Measurements from ENCODE around the gene BCAT1. TPM values are rescaled to one million over a fixed set of nuclear protein-coding genes. Genes with fewer than 3 reads are reported as not detected.

Gene BCAT1
- total RNA-seq, 5 donors from 2014 or later (not counting 1 experiment from before 2014, with no cell fraction given) = 1.2 to 4.2 (median 3.2) TPM

GRCh38 chr12:24767016-24767415 lies 181.9 kb downstream of the BCAT1 start:
- Histone ChIP-seq H3K4me3 (ENCODE audit: control insufficient read depth in 1 of 2, extremely low read depth in 1 of 2, low read length in 1 of 2) (no peak overlapping the region), H3K9me3 (no peaks in the 10 kb centered on the region), H3K27me3 (replicated peaks in 1 of 2; ENCODE audit: control insufficient read depth in 2 of 2, extremely low read depth in 1 of 2, insufficient read depth in 2 of 2, low read length in 1 of 2) (no peaks in the 10 kb centered on the region), H3K27ac (ENCODE audit: low read length) (no peak overlapping the region), H3K4me1 (ENCODE audit: control insufficient read depth in 1 of 2, extremely low read depth in 1 of 2, insufficient read depth in 2 of 2, low read length in 2 of 2) (no peaks in the 10 kb centered on the region), H3K36me3 (ENCODE audit: control insufficient read depth in 2 of 2, extremely low read depth in 1 of 2, insufficient read depth in 1 of 2, low read length in 1 of 2) (no peaks in the 10 kb centered on the region)
- no peak overlapping the region for H3K4me3 Mint-ChIP-seq
- no peaks in the 10 kb centered on the region for H3K9me3 Mint-ChIP-seq
- no peaks in the 10 kb centered on the region for H3K4me1 Mint-ChIP-seq
- no peaks in the 10 kb centered on the region for H3K36me3 Mint-ChIP-seq
- WGBS (ENCODE audit: insufficient coverage) = 40% methylated on average over 1 of the region's 1 CpG
- ChIA-PET CTCF (no interaction called here), POLR2A (no interaction called here)
- no peaks in the 10 kb centered on the region for H3K27me3 Mint-ChIP-seq
- no peak for ATAC-seq (replicated peaks in 1 of 4)
- no peak overlapping the region for H3K27ac Mint-ChIP-seq
- DNase-seq = no peak

- Mint-ChIP-seq H3K4me1 (no peaks in the 10 kb centered on the region), H3K36me3 (no peaks in the 10 kb centered on the region), H3K9me3 (no peaks in the 10 kb centered on the region), H3K4me3 (no peak overlapping the region), H3K27ac (no peak overlapping the region), H3K27me3 (no peaks in the 10 kb centered on the region)
- WGBS (ENCODE audit: insufficient coverage) = no CpG with 5 or more reads among the region's 1 CpG
- Histone ChIP-seq H3K36me3 (ENCODE audit: control insufficient read depth in 2 of 2, extremely low read depth in 1 of 2, insufficient read depth in 1 of 2, low read length in 1 of 2) (no peaks in the 10 kb centered on the region), H3K27ac (ENCODE audit: low read length) (no peak overlapping the region), H3K4me3 (ENCODE audit: control insufficient read depth in 1 of 2, extremely low read depth in 1 of 2, low read length in 1 of 2) (no peak overlapping the region), H3K27me3 (replicated peaks in 1 of 2; ENCODE audit: control insufficient read depth in 2 of 2, extremely low read depth in 1 of 2, insufficient read depth in 2 of 2, low read length in 1 of 2) (no peaks in the 10 kb centered on the region), H3K9me3 (no peaks in the 10 kb centered on the region), H3K4me1 (ENCODE audit: control insufficient read depth in 1 of 2, extremely low read depth in 1 of 2, insufficient read depth in 2 of 2, low read length in 2 of 2) (no peaks in the 10 kb centered on the region)
- POLR2A ChIA-PET = no interaction called here
- no peak for ATAC-seq (replicated peaks in 1 of 4)
- DNase-seq = no peak
- CTCF ChIA-PET = no interaction called here
Observed at GRCh38 chr12:24764712-24765111, 184.2 kb downstream of the BCAT1 start.

GRCh38 chr12:24760606-24761378 lies 188.1 kb downstream of the BCAT1 start:
- Mint-ChIP-seq H3K36me3 (no peaks in the 10 kb centered on the region), H3K4me3 (no peak overlapping the region), H3K27ac (no peak overlapping the region), H3K27me3 (peaks cover 0 to 2% of the 10 kb centered on the region in 2 donors), H3K4me1 (no peaks in the 10 kb centered on the region), H3K9me3 (no peaks in the 10 kb centered on the region)
- ATAC-seq (replicated peaks in 1 of 4) = no peak
- Histone ChIP-seq H3K9me3 (no peaks in the 10 kb centered on the region), H3K36me3 (ENCODE audit: control insufficient read depth in 2 of 2, extremely low read depth in 1 of 2, insufficient read depth in 1 of 2, low read length in 1 of 2) (no peaks in the 10 kb centered on the region), H3K4me1 (ENCODE audit: control insufficient read depth in 1 of 2, extremely low read depth in 1 of 2, insufficient read depth in 2 of 2, low read length in 2 of 2) (no peaks in the 10 kb centered on the region), H3K4me3 (ENCODE audit: control insufficient read depth in 1 of 2, extremely low read depth in 1 of 2, low read length in 1 of 2) (no peak overlapping the region), H3K27me3 (replicated peaks in 1 of 2; ENCODE audit: control insufficient read depth in 2 of 2, extremely low read depth in 1 of 2, insufficient read depth in 2 of 2, low read length in 1 of 2) (no peaks in the 10 kb centered on the region), H3K27ac (ENCODE audit: low read length) (no peak overlapping the region)
- WGBS (ENCODE audit: insufficient coverage) = no CpG with 5 or more reads among the region's 5 CpGs
- CTCF ChIA-PET = no interaction called here
- no peak for DNase-seq
- POLR2A ChIA-PET = no interaction called here

DNA sequence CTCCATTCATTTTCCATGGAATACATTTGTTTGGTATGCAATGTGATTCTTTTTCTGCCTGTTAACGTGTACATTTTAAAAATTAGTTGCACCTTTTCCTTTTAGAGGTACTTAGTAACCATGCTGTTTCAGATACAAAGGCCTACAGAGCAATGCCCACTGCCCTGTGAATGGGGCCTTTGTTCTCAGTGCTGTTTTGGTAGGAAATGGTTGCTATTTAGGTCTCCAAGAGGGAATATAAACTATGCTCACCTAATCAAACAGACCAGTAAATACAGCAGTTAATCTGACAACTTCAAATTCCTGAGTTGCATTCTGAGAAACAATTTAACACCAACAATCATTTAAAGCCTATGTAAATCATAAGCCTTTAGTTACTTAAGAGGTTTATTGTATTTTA lies 188.7 kb downstream of the BCAT1 start:
- no peak for ATAC-seq (replicated peaks in 1 of 4)
- POLR2A ChIA-PET = no interaction called here

More for the DNA sequence above, 188.7 kb downstream of the BCAT1 start:
- no peak overlapping the region for H3K27ac ChIP-seq (ENCODE audit: low read length)
- Mint-ChIP-seq H3K36me3 (no peaks in the 10 kb centered on the region), H3K27me3 (peaks cover 0 to 2% of the 10 kb centered on the region in 2 donors), H3K27ac (no peak overlapping the region), H3K9me3 (no peaks in the 10 kb centered on the region), H3K4me1 (no peaks in the 10 kb centered on the region), H3K4me3 (no peak overlapping the region)
- H3K4me3 ChIP-seq (ENCODE audit: control insufficient read depth in 1 of 2, extremely low read depth in 1 of 2, low read length in 1 of 2) = no peak overlapping the region
- no peaks in the 10 kb centered on the region for H3K4me1 ChIP-seq (ENCODE audit: control insufficient read depth in 1 of 2, extremely low read depth in 1 of 2, insufficient read depth in 2 of 2, low read length in 2 of 2)
- no peaks in the 10 kb centered on the region for H3K9me3 ChIP-seq
- no peak for DNase-seq
- CTCF ChIA-PET = no interaction called here
- no peaks in the 10 kb centered on the region for H3K36me3 ChIP-seq (ENCODE audit: control insufficient read depth in 2 of 2, extremely low read depth in 1 of 2, insufficient read depth in 1 of 2, low read length in 1 of 2)
- no CpG with 5 or more reads among the region's 1 CpG for WGBS (ENCODE audit: insufficient coverage)
- no peaks in the 10 kb centered on the region for H3K27me3 ChIP-seq (replicated peaks in 1 of 2; ENCODE audit: control insufficient read depth in 2 of 2, extremely low read depth in 1 of 2, insufficient read depth in 2 of 2, low read length in 1 of 2)

Other genes with a start within 250 kb of the BCAT1 start
- gene DNAI7, start 246.1 kb upstream of the BCAT1 start, total RNA-seq = under 1 TPM in 3 of 5 donors, not detected in 2; 0.16 to 0.90 (median 0.30) TPM
- 10 to 100 TPM; 20.0 to 34.4 (median 22.1) TPM for gene ETFRF1, start 246.1 kb upstream of the BCAT1 start, total RNA-seq